SW 1271 (cell line): ENCODE results near the gene TMPRSS9.
A peak's percentile ranks its signal among the peaks of the same experiment; 100 is the strongest.
"Not testable (repeated sequence)": the region's sequence is repeated elsewhere in the genome, so short reads cannot be mapped to it uniquely, and the experiment has no call there.

Experiments used
- DNase-seq, 2 experiments: peaks; one replicate each; lab custom pipeline; 2025; lab: John Stamatoyannopoulos, UW

The TMPRSS9 gene

DNA sequence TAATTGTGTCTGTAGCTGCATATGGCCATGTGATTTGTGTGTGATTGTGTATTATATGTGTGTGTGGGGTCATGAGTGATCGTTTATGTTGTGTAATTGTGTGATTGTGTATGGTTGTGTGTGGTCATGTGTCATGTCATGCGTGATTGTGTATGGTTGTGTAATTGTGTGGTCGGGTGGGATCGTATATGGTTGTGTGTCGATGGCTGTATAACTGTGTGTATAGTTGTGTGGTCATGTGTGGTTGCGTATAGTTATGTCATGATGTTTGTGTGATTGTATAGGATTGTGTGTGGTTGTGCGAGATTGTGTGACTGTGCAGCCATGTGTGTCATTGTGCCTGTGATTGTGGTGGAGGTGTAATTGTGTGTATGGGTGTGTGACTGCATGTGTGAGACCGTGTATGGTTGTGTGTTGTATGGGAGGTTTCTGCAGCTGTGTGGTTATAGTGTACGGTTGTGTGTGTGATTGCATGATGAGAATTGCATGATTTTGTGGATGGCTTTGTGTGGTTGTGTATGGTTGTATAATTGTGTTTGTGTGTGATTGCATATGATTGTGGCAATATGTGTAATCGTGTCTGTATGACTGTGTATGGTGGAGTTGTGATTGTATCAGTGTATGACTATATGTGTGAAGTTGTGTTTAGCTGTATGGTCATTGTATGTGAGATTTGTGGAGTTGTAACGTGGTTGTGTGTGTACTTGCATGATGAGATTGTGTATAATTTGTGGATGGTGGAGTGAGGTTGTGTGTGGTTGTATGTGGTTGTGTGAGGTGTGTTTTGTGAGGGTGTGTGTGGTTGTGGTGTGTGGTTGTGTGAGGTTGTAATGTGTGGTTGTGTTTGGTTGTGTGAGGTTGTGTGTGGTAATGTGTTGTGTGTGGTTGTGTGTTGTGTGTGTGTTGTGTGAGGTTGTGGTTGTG, 2.2 kb downstream of the TMPRSS9 start:
- no peak for DNase-seq

DNA sequence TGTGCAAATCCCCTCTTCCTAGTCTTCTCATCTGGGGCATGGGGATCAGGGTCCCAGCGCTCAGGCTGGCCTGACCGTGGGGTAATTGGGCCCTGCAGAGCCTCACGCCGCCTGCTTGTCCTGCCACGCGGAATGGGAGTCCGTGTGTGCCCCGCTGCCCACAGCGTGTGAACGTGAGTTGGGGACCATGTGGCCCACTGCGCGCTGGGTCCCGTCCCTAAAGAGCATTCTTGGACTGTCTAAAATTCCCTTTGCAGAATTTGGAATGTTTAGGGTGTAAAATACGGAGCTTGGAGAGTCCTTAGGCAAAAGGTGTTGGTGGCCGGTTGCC, 2.9 kb downstream of the TMPRSS9 start:
- DNase-seq, result no peak

DNA sequence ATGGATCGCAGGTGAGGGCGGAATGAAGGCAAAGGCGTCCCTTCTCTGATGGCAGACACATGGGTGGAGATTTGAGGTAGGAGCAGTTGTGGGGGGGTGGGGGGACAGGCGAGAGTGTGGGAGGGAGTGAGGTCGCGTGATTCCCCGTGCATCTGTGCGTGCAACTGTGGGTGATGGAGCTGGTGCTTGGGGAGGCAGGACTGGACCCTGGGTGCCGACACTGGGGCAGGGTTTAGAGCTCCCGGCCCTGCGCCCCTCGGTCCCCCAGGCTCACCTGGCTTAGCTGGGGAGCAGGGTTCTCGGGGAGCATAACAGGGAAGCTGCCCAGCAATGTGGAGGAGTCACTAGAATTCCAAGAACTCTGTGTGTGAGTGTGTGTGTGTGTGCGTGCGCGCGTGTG, 3.4 kb downstream of the TMPRSS9 start:
- no peak for DNase-seq

DNA sequence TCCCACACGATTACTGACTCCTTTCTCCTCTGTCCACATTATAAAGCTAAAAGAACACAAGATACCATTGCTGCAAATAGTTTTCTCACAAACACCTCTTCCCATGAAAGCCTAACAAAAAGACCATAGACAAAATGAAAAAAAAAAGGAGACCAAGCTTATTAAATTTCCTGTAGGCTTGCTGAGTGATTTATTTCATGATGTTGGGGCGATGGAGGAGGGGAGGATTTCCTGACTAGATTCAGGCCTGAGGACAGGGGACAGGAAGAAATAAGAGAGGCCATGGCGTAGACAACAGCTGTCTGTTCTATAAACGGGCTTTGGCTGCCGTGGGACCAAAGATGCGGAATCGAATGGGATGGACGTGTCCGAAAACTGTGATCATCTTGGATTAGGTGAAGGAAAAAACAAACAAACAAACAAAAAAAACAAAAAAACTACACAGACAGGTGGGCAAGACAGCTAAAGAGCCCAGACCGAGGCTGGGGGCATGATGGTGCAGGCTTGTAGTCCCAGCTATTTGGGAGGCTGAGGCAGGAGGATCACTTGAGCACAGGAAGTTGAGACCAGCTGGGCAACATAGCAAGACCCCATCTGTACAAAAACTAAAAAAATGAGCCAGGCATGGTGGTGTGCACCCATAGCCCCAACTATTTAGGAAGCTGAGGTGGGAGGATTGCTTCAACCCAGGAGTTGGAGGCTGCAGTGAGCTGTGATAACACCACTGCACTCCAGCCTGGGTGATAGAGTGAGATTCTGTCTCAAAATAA, 5.3 kb downstream of the TMPRSS9 start:
- no peak for DNase-seq

DNA sequence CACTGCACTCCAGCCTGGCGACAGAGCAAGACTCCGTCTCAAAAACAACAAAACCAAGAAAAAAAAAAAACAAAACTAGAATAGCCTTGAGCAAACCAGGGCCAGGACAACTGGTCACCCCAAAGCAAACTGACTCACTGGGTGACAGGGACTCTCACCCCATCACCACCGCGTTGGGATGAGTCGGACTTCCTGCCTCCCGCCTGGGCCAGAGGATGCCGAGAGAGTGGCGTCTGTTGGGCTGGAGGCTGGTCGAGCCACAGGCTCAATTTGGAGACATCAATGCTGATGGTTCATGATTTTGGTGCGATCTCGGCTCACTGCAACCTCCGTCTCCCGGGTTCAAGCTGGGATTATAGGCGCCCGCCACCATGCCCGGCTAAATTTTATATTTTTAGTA, 11.6 kb downstream of the TMPRSS9 start:
- DNase-seq, result no peak

DNA sequence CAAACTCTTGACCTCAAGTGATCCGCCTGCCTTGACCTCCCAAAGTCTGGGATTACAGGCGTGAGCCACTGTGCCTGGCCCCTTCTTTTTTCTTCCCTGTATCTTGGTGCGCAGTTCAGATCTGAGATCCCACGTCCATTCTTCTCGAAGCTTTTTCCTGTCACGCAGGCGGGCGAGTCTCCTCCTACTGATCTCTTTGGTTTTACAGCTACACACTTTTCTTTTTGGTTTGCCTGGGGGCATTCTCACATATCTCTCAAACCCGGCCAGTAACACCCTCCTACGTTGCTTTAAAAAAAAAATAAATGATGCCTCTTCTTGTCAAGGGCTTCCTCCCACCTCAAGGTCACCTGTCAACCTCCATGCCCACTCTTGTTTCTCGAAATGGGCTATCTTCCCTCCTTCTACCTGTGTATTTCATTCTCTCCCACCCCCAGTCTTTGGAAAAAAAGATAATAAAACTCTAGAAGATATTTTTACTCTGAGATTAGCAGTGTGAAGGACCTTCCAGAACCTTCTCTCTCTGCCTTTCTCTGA, 12.1 kb downstream of the TMPRSS9 start:
- no peak for DNase-seq

DNA sequence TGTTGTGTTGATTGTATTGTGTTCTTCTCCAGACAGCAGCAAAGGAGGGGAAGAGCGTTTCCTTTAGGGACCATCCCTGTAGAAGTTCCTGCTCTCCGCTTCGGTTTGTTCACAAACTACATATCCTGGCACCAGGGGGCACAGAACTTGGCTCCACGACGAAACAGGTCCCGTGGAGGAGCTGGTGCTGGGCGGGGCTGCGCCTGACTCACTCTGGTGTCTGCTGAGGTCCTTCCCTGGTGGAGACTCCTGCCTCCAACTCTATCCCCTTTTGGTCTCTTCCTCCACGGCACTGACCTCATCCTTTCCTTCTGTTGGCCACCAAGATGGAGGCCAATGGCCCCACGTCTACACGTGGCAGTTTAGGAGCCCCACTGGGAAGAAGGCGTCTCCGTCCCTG, 14.7 kb downstream of the TMPRSS9 start:
- no peak for DNase-seq

DNA sequence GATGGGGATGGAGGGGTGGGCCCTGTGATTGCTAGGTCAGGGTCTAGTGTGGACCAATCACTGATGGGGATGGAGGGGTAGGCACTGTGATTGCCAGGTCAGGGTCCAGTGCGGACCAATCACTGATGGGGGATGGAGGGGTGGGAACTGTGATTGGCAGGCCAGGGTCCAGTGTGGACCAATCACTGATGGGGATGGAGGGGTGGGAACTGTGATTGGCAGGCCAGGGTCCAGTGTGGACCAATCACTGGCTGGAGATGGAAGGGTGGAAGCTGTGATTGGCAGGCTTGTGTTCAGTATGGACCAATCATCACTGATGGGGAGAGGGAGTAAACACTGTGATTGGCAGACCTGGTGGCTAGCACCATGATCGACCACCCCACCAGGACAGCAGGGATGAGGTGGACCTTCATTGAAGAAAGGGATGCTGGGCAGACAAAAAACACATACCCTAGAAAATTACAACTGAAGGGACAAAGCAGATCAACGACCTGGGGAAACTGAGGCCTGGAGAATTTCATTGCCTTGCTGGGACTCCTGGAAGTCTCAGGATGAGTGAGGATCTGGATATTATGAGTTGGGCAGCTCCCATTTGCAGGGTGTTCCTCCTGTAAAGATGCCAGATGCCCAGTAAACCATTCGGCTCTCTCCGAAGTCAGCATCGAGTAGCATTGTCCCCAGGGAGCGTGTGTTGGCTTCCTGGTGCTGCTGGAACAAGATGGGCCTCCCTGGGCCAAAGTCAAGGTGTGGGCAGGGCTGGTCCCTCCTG, 15.5 kb downstream of the TMPRSS9 start:
- DNase-seq, result no peak

DNA sequence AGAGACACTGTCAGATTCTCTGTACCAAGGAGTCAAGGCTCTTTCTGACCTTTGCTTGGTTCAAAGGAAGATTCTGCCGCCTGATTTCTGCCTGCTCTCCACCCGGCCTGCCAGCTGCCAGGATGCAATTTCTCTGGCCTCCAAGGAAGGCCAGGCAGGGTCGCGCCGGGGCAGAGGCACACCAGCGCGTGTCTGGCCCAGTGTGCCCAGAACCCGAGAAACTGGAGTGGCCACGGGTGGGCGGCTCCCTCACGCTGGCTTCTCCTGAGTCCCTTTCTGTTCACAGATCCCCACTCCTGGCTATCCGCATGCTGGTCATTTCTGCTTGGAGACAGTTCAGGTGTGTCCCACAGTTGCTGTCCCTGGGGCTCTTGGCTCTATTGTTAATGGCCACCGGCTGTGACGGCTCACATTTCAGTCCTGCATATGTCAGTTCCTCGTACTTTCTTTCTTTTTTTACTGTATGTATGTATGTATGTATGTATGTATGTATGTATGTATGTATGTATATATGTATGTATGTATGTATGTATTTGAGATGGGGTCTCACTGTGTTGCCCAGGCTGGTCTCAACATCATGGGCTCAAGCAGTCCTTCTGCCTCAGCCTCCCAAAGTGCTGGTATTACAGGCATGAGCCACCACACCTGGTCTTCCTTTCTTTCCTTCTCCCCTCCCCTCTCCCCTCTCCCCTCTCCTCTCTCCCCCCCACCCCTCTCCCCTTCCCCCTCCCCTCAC, 16.9 kb downstream of the TMPRSS9 start:
- no peak for DNase-seq

DNA sequence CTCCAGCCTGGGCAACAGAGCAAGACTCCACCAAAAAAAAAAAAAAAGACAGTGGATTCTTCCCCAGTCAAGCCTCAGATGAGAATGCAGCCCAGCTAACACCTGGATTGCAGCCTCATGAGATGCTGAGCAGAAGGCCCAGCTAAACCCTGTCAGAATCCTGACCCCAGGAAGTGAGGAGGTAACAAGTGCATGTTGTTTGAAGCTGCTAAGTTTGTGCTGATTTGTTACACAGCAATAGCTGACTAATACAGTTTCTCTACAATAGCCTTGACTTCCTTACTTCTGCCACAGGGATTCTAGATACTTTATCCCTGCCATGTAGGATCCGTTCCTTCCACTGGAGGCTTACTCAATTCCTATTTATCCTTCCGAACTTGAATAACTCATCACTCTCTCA, 20.5 kb downstream of the TMPRSS9 start:
- DNase-seq, result no peak

DNA sequence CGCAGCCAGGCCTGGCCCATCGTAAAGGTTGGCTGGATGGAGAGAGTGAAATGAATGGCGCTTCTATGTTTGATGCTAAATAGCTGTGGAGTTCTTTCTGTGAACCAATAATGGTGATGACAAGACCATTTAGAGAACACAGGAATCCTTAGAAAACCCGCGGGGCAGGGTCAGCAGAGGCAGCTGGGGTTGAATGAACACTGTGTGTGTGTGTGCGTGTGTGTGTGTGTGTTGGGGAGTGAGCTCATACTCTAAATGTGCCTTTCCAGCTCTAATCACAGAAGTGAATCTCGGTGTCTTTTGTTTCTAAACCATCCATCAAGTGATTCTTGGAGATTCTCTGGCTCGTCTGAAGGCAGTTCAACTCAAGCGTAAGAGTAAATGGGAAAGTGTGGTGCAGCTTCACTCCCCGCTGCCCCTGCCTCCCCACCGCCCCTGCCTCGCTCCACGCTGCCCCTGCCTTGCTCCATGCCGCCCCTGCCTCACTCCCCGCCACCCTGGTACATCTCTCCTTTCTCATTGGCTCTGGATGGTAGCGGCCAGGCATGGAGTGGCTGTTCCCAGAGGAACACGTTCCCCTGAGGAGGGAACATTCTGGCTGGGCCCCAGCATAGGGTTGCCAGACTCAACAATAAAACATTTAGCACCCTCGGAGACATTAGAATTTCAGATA, 21.2 kb downstream of the TMPRSS9 start:
- DNase-seq, result no peak

DNA sequence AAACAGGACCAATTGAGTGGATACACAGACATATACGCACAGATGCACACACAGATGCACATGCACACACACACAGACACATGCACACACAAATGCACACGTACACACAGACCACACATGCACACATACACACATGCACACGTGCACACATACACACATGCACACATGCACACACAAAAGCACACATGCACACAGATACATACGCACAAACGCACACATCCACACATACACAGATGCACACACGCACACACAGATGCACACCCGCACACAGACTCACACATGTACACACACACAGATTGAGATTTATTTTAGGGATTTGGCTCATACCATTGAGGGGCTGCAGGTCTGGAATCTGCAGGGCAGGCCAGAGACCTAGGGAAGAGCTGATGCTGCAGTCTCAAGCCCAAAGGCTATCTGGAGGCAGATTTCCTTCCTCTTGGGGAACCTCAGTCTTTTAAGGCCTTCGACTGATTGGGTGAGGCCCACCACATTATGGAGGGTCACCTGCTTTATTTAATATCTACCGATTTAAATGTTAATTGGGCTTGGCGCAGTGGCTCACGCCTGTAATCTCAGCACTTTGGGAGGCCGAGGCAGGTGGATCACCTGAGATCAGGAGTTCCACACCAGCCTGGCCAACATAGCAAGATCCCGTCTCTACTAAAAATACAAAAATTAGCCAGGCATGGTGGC, 22.6 kb downstream of the TMPRSS9 start:
- DNase-seq, result no peak

DNA sequence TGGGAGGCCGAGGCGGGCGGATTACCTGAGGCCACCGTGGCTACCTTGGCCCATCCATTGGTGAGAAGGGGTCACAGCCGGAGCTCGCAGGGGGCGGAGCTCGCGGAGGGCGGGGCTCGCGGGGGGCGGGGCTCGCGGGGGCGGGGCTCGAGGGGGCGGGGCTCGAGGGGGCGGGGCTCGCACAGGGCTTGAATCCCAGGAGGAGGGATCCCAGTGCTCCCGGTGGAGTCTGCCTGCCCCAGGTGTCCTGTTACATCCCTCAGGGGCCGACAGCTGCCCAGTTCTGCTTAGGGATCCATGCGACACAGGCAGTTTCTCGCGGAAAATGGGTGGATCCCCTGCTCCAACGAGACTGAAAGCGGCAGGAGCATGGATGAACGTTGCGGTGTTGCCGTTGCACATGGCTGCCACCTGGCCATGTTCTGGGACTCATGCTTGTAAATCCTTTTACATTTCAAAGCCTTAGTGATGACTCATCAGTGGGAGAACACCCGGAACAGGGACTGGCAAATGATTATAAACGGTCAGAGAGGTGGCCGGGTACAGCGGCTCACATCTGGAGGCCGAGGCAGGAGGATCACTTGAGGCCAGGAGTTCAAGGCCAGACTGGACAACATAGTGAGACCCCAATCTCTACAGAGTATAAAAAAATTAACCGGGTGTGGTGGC, 25.1 kb downstream of the TMPRSS9 start:
- peak; percentile 31 to 67 for DNase-seq

DNA sequence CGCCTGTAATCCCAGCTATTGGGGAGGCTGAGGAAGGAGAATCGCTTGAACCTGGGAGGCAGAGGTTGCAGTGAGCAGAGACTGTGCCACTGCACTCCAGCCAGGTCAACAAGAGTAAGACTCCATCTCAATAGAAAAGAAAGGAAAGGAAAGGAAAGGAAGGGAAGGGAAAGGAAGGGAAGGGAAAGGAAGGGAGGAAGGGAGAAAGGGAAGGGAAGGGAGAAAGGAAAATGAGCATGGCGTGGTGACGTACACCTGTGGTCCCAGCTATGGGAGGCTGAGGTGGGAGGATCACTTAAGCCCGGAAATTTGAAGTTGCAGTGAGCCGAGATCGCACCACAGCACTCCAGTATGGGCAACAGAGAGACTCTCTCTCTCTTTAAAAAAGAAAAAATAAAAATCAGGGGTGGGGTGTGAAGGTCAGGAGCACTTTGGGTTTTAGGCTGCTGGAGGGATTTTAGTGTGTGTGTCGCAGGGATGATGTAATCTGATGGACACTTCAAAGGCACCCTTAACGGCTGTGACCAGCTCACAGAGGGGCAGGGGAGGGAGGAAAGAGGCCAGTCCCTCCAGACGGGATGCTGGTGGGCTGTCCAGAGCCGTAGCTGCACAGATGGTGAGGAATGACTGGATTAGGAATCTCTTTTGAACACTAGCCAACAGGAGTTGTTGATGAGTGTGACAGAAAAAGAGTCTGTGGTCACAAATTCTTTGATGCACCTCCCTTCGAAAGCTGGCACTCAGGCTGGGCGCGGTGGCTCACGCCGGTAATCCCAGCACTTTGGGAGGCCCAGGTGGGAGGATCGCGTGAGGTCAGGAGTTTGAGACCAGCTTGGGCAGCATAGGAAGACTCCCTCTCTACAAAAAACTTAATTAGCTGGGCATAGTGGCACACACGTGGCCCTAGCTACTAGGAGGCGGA, 27.6 kb downstream of the TMPRSS9 start:
- DNase-seq, result no peak

DNA sequence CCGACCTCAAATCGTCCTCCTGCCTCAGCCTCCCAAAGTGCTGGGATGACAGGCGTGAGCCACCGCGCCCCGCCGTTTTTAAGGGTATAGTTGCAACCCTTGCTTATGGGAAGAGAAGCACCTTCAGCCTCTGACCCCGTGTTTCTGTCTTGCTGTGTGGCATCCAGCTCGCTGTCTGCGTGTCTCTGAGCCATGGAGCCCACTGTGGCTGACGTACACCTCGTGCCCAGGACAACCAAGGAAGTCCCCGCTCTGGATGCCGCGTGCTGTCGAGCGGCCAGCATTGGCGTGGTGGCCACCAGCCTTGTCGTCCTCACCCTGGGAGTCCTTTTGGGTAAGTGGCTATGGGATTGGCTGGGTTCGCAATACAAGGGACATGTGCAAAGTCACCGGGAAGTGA, 29.5 kb downstream of the TMPRSS9 start:
- no peak for DNase-seq

DNA sequence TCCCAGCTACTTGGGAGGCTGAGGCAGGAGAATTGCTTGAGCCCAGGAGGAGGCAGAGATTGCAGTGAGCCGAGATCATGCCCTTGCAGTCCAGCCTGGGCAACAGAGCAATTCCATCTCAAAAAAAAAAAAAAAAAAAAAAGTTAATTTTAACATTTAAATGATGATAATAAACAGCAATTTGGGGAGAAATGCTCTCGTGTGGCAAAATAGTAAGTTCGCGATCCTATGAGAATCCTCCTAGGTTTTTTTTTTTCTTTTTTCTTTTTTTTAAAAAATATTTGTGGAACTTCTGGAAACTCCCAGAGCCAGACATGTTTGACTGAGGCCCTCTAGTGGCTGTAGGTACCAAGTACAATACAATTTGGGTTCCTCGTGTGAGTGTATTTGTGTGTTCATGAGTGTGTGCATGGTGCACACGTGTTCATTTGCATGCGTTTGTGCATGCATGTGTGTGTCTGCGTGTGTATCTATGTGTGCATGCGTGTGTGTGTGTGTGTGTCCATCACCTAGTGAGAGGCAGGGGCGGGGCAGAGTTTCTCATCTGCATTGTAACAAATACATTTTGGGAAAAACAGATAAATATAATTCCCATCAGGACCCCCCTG, 31.2 kb downstream of the TMPRSS9 start:
- peak; percentile 43 to 68 for DNase-seq

DNA sequence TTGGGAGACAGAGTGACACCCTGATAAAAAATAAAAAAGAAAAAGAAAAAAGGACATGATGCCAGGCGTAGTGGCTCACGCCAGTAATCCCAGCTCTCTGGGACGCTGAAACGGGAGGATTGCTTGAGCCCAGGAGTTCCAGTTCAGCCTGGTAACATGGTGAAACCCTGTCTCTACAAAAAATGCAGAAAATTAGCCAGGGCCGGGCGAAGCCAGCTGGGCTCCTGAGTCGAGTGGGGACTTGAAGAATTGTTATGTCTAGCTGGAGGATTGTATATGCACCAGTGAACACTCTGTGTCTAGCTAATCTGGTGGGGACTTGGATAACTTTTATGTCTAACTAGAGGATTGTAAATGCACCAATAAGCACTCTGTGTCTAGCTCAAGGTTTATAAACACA, 32.3 kb downstream of the TMPRSS9 start:
- DNase-seq, result no peak

DNA sequence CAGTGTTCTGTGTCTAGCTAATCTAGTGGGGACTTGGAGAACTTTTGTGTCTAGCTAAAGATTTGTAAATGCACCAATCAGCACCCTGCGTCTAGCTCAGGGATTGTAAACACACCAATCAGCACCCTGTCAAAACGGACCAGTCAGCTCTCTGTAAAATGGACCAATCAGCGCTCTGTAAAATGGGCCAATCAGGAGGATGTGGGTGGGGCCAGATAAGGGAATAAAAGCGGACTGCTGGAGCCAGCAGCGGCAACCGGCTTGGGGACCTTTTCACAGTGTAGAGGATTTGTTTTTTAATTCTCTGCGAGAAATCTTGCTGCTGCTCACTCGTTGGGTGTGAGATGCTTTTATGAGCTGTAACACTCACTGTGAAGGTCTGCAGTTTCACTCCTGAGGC, 32.8 kb downstream of the TMPRSS9 start:
- not testable (repeated sequence) for DNase-seq
